GM18861 (cell line): ENCODE results near the gene IRF8.
"Not testable (repeated sequence)": the region's sequence is repeated elsewhere in the genome, so short reads cannot be mapped to it uniquely, and the experiment has no call there.

Source experiments
- ATAC-seq: cut with Tn5 transposase; IDR thresholded peaks from one replicate; pipeline ENCODE4 v1.9.1; 2021; ENCODE audit not compliant: unreplicated experiment

IRF8 gene

DNA sequence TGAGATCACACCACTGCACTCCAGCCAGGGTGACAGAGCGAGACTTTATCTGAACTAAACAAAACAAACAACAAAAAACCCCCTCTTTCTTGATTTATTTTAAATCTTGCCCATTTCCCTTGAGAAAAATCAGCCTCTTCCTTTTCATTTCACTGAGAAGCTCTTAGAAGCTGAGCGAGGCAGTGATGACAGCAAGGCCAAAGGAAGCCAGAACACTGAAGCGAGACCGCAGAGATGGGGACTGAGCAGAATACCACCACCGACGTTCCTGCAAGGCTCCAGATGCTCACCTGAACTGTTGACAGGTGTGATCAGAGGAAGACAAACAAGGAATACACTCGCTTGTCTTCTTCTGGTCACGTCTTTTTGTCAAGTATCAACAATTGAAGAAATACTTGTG is 30.5 kb upstream of the IRF8 start:
- no peak for ATAC-seq

- no peak for ATAC-seq
Observed at GRCh38 chr16:85869206-85869605, 29.8 kb upstream of the IRF8 start.

- no peak for ATAC-seq
Observed at GRCh38 chr16:85869785-85870558, 29.0 kb upstream of the IRF8 start.

GRCh38 chr16:85871756-85872155 is 27.2 kb upstream of the IRF8 start:
- no peak for ATAC-seq

DNA sequence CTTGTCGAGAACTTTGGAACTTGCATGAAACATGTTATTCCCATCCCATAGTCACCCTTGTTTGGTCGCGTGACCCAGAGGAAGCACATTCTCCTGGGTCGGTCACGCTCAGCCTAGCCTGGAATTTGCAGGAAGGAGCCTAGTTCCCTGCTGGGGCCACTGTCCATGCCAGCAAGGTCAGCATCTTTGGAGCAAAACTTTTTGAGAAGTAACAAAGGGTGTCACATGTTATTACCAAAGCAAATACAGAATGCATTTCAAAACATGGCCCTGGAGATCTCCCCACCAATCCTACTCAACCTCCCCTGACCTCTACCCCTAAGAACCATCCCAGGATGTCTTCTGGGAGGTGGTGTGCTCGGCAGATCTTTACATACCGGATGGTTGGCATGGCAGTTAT is 26.2 kb upstream of the IRF8 start:
- ATAC-seq, result no peak

DNA sequence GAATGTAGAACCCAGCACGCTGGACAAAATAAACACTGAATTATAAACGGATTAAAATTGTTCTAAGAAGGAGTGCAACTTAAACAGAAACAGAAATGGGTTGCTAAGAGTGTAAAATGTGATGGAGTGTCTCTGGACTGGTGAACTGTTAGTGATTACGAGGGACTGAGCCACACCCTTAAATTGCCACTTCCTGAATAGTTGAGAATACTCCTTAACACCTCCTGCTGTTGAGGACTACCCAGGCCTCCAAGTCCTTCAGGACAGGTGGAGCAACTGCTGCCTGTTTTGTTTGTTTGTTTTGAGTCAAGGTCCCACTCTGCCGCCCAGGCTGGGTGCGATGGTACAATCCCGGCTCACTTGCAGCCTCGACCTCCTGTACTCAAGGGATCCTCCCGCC is 25.8 kb upstream of the IRF8 start:
- ATAC-seq, result no peak

DNA sequence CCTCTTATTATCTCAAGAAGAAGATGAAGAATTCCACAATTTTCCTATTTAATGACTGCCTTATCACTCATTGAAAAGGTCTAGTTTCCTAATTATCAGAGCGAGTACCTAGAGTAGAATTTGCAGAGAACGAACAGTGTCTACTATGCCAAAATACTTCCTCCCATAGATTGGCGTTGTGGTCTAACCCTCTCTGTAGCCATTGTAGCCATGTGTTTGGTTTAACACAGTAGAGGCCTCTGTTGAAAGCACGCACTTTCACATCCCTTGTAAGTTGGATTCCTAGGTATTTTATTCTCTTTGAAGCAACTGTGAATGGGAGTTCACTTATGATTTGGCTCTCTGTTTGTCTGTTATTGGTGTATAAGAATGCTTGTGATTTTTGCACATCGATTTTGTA is 24.9 kb upstream of the IRF8 start:
- not testable (repeated sequence) for ATAC-seq

DNA sequence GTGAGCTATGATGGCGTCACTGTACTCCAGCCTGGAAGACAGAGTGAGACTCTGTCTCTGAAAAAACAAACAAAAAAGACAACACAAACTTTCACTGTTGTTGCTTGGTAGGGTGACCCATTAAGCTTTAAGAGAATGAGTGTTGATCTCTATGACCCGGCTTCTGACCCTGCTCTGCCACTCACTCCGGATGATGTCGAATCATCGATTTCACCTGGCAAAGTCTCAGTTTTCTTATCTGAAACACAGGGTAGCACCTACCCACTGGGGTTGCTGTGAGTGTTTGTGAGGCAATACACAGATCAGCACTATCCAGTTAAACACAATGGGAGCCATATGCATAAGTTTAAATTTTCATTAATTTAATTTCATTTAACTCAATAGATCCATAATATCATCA is 20.6 kb upstream of the IRF8 start:
- no peak for ATAC-seq

DNA sequence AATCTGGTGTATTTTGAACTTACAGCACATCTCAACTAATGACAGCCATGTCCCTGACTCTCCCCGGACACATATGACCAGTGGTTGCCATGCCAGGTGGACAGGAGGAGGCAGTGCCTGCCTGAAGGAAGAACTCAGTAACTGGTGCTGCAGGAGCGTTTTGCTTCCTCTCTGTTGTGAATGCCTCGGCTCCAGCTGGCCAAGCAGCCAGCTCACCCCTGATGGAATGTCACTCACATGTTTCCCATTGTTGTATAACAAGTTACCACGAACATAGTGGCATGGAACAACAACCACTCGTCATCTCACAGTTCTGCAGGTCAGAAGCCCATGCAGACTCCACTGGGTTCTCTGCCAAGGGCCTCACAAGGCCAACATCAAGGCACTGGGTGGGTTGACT is 20.1 kb upstream of the IRF8 start:
- ATAC-seq, result no peak

DNA sequence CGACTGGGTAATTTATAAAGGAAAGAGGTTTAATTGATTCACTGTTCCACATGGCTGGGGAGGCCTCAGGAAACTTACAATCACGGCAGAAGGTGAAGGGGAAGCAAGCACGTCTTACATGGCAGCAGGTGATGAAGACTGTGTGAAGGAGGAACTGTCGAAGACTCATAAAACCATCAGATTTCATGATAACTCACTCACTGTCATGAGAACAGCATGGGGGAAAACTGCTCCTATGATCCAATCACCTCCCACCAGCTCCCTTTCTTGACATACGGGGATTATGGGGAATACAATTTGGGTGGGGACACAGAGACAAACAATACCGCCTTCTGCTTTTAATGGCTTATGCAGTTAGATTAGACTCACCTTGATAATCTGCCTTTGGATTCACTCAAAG is 19.4 kb upstream of the IRF8 start:
- no peak for ATAC-seq

DNA sequence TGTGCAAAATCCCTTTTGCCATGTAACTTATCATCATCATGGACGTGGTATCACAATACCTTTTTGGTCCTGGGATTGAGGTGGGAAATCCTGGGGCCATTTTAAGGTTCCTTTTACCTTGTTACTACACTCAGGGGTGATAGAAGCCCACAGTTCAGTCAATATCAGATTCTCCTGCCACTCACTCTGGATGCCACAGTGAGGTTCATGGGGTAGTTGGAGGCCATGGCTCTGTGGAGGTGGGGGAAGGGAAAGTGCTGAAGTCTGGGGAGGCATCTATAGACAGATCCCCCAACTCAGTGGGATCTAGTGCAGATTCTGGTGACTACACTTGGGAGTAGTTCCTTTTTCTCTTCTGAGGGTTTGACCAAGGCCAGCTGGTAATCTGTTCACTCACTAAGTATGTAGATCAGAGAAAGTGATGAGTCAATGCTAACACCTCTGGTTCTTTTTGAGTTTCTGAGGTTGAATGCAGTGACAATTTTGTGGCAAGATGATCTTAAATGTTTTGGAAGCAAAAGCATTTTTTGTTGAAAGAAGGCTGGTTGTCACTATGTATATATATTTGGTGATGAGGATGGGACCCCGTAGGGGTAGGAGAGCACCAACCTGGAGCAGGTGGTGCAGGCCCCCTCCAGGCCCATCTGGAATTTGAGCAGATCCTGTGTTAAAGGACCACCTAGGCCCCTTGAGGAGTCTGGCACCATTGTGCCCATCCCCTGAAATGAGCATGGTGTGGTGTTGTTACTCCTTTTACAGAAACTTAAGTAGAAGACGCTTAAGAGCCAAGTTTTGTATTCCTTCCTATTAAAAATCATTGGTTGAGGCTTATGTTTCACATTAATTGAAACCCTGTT is 18.8 kb upstream of the IRF8 start:
- ATAC-seq, result peak; percentile 78

DNA sequence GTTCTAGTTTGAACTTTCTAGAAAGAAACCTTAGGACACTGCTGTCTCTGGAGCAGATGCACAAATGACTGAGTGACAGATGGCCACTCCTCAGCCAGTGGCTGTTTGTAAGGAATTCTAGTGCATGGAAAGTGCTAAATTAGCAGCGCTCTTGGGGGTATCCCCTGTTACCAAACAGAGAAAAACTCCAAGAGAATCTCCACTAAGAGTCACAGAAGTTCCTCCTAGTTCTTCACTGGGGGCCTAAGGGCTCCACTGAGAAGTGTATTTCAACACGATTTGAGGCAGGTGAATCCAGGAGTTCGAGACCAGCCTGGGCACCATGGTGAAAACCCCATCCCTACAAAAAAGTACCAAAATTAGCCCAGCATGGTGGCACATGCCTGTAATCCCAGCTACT is 18.1 kb upstream of the IRF8 start:
- no peak for ATAC-seq

DNA sequence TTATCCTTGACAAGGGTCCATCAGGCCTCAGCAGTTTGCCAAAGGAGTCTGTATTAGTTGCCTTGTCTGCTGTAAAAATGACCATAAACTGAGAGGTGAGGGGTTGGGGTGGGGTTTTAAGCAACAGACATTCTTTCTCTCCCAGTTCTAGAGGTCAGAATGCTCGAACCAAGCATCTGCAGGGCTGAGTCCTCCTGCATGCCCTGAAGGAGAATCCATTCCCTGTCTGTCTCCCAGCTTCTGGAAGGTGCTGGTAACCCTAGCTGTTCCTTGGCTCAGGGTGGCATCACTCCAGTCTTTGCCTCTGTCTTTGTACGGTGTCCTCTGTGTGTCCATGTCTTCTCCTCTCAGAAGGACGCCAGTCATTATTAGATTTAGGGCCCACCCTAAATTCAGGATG is 17.5 kb upstream of the IRF8 start:
- ATAC-seq, result no peak

- ATAC-seq, result no peak
Observed at GRCh38 chr16:85882181-85882810, 16.7 kb upstream of the IRF8 start.

DNA sequence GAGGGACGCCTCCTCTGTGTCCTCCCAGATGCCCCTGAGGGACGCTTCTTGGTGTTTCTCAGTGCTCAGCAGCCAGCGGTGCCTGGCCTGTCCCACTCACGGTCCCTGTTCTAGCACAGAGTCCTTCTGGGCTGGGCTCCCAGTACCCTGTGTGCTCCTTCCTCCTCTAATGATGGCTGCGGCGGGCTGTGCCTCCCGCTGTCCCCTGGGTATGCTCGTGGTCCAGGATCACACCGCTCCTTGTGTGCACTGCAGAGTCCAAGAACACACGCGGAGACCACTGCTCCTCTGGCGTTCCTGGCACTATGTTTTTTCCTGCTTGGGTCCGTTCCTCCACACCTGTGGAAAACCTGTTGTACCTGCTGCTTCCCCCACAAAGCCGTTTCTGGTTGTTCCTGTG is 15.1 kb upstream of the IRF8 start:
- ATAC-seq, result no peak

DNA sequence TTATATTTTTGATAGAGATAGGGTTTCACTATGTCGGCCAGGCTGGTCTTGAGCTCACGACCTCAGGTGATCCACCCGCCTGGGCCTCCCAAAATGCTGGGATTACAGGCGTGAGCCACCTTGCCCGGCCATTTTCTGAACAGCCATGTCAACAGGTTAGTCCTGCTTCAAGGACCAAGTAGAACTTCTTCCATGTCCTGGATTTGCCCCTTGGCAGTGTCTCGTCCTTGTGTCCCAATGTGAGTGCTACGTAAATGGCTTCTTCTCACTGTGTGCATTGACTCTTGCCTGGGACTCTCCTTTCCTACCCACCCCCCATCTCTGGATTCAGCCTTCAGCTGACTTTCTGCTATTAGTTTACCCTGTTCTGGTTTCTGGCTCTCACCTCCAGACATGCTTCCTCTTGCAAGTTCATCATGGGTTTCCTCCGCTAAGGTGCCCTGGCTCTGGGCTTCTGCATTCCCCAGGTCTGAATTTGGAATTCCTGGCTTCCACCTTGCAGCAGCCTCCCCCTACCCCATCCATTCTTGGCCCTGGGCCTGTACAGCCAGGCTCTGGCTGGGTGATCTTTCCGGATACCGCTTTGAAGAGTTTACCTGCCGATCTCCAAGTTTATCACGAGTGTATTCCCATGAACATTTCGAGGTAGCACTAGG is 14.0 kb upstream of the IRF8 start:
- no peak for ATAC-seq

- no peak for ATAC-seq
Observed at GRCh38 chr16:85885537-85885936, 13.4 kb upstream of the IRF8 start.

DNA sequence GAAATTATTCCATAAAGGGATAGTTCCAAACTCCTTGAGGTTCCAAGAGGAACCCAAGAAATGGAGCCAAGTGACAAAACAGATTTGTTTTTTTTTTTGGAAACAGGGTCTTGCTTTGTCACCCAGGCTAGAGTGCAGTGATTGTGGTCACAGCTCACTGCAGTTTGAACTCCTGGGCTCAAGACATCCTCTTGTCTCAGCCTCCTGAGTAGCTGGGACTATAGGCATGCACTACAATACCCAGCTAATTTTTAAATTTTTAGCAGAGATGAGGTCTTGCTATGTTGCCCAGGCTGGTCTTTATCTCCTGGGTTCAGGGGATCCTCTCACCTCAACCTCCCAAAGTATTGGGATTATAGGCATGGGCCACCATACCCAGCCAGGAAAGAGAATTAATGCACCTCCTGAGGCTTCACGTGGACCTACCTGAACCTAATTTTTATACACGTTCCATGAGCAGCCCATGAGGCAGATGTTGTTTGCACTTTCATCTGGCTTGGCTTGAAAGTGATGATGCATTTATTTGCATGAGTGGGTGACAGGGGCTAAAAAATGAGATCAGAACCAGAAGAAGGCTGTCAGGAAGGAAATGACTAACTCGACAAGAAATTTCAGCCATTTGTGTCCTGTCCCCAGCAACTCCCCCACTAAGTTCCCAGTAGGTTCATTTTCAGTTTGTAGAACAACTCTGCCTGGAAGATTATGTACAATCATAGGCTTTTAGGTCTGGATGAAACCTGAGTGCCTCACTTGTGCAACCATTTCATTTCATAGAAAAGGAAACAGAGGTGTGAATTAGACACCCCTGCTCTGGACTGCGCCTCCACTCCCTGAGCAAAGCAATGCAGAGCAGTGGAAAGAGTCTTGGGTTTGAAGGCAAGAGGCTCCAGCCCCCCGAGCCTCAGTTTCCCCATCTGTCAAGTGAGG is 10.3 kb upstream of the IRF8 start:
- peak; percentile 88 for ATAC-seq

DNA sequence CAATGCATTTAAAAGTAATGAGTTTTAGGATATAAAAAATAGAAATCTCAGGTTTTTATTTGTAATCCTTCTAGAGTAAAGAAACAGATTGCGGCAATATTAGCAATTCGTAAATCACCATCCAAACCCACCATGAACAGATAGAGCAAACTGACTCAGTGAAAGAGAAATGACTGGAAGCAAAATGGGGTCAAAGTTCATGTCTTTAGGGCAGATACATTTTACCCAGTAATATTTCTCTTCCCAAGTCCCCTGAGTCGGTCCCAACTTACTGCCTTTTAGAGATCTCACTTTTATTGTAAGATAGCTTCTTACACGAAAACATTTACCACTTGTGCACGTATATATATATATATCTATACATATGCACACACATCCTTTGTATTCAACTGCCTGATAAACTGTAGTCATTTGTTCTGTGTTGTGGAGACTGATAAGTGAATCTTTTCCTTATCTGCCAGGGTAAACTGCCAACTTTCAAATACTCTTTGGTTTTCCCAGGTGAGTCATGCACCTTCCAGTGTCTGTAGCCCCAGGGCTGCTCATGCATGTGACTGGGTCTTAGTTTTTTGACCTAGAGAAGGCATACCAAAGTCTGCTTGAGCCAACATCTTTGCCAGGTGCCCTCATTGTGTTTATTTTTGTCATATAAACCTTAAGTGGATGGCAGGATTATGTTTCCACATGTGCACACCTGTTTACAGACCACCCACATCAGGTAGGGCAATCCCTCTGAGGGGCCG is 7.8 kb upstream of the IRF8 start:
- ATAC-seq, result no peak

- no peak for ATAC-seq
Observed at GRCh38 chr16:85891776-85892166, 7.2 kb upstream of the IRF8 start.
